SIG-M5 treated with dmso at 0.1 percent for 504 hours (cell line): ENCODE results near the gene SLC9A3.
A peak's percentile ranks its signal among the peaks of the same experiment; 100 is the strongest.

Experiments
- DNase-seq: peaks from one replicate; lab custom pipeline; 2025; ENCODE audit not compliant: unreplicated experiment; lab: John Stamatoyannopoulos, UW

Gene SLC9A3

GRCh38 chr5:539469-540070, 15.3 kb upstream of the SLC9A3 start:
- DNase-seq = no peak

- DNase-seq = no peak
Measured at GRCh38 chr5:538801-539468, 14.7 kb upstream of the SLC9A3 start.

GRCh38 chr5:538271-538771, 14.1 kb upstream of the SLC9A3 start:
- no peak for DNase-seq

GRCh38 chr5:537621-538071, 13.4 kb upstream of the SLC9A3 start:
- no peak for DNase-seq

- DNase-seq = no peak
Measured at GRCh38 chr5:537098-537497, 12.8 kb upstream of the SLC9A3 start.

GRCh38 chr5:535846-536698, 11.8 kb upstream of the SLC9A3 start:
- no peak for DNase-seq

GRCh38 chr5:534743-535671, 10.8 kb upstream of the SLC9A3 start:
- no peak for DNase-seq

GRCh38 chr5:533955-534742, 9.9 kb upstream of the SLC9A3 start:
- no peak for DNase-seq

GRCh38 chr5:533243-533954, 9.2 kb upstream of the SLC9A3 start:
- DNase-seq = no peak

GRCh38 chr5:532521-533242, 8.4 kb upstream of the SLC9A3 start:
- DNase-seq = no peak

- DNase-seq = no peak
Measured at GRCh38 chr5:531749-532315, 7.6 kb upstream of the SLC9A3 start.

GRCh38 chr5:531101-531748, 7.0 kb upstream of the SLC9A3 start:
- DNase-seq = no peak

- peak; percentile 96 for DNase-seq
Measured at GRCh38 chr5:530001-530955, 6.0 kb upstream of the SLC9A3 start.

GRCh38 chr5:528629-529511, 4.6 kb upstream of the SLC9A3 start:
- no peak for DNase-seq
